Measurements from ENCODE around the gene NT5E.
A peak's percentile ranks its signal among the peaks of the same experiment; 100 is the strongest.

- TF ChIP-seq POLR2AphosphoS5 (IDR thresholded peaks at IDR 0.05; ENCODE audit: insufficient read depth, low read depth, low read length) (peak; percentile 85), POLR2A (IDR thresholded peaks at IDR 0.05; ENCODE audit: low read depth, low read length) (peak; percentile 43), MYC (IDR thresholded peaks at IDR 0.05; ENCODE audit: low read depth, low read length) (no peak)
- TF ChIP-seq, protein P1, sequence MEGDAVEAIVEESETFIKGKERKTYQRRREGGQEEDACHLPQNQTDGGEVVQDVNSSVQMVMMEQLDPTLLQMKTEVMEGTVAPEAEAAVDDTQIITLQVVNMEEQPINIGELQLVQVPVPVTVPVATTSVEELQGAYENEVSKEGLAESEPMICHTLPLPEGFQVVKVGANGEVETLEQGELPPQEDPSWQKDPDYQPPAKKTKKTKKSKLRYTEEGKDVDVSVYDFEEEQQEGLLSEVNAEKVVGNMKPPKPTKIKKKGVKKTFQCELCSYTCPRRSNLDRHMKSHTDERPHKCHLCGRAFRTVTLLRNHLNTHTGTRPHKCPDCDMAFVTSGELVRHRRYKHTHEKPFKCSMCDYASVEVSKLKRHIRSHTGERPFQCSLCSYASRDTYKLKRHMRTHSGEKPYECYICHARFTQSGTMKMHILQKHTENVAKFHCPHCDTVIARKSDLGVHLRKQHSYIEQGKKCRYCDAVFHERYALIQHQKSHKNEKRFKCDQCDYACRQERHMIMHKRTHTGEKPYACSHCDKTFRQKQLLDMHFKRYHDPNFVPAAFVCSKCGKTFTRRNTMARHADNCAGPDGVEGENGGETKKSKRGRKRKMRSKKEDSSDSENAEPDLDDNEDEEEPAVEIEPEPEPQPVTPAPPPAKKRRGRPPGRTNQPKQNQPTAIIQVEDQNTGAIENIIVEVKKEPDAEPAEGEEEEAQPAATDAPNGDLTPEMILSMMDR (IDR thresholded peaks at IDR 0.05; ENCODE audit: extremely low read depth in 1 of 2, insufficient read depth in 1 of 2, low read depth in 1 of 2, low read length in 2 of 2) = no peak
Measured at GRCh38 chr6:85404564-85405174, 45.2 kb upstream of the NT5E start.
